Muscle of back (tissue), 11 donors: Measurements from ENCODE around the gene KDM1B. TPM values are rescaled to one million over a fixed set of nuclear protein-coding genes. Genes with fewer than 3 reads are reported as not detected.
"Not testable (repeated sequence)": the region's sequence is repeated elsewhere in the genome, so short reads cannot be mapped to it uniquely, and the experiment has no call there.

Source experiments
- DNase-seq, 3 donors: peaks; one replicate each; pipeline versions ENCODE4 v3.0.0 to v3.0.0-alpha.2; 2013
- polyA plus RNA-seq, 10 donors: library from polyadenylated mRNA; unstranded; fragments of 120-200 nt; gene quantifications; one replicate each; pipeline ENCODE4 v1.2.1, GENCODE V29; 2013; ENCODE audit not compliant: insufficient read length in 10 of 10

The KDM1B gene
- polyA plus RNA-seq, 10 donors = 20.9 to 32.2 (median 26.2) TPM

- DNase-seq = no peak
Observed at GRCh38 chr6:18186540-18187250, 31.5 kb downstream of the KDM1B start.

- no peak for DNase-seq
Observed at GRCh38 chr6:18187701-18188100, 32.5 kb downstream of the KDM1B start.

- DNase-seq = no peak
Observed at GRCh38 chr6:18189196-18189595, 34.0 kb downstream of the KDM1B start.

GRCh38 chr6:18192026-18192425, 36.8 kb downstream of the KDM1B start:
- DNase-seq = no peak

- no peak for DNase-seq
Observed at GRCh38 chr6:18203786-18204185, 48.6 kb downstream of the KDM1B start.

- no peak for DNase-seq
Observed at GRCh38 chr6:18204691-18205090, 49.5 kb downstream of the KDM1B start.

- DNase-seq = no peak
Observed at GRCh38 chr6:18206591-18206990, 51.4 kb downstream of the KDM1B start.

- peak in 1 of 3 donors; percentile 26 for DNase-seq
Observed at GRCh38 chr6:18207438-18207837, 52.2 kb downstream of the KDM1B start.

GRCh38 chr6:18207949-18208348, 52.7 kb downstream of the KDM1B start:
- DNase-seq = no peak

GRCh38 chr6:18208778-18209177, 53.6 kb downstream of the KDM1B start:
- DNase-seq = not testable (repeated sequence)

GRCh38 chr6:18209539-18210197, 54.4 kb downstream of the KDM1B start:
- DNase-seq = no peak

GRCh38 chr6:18210707-18211106, 55.5 kb downstream of the KDM1B start:
- DNase-seq = no peak

GRCh38 chr6:18211338-18211737, 56.1 kb downstream of the KDM1B start:
- no peak for DNase-seq

GRCh38 chr6:18212231-18212630, 57.0 kb downstream of the KDM1B start:
- DNase-seq = no peak

- DNase-seq = no peak
Observed at GRCh38 chr6:18213439-18213838, 58.2 kb downstream of the KDM1B start.

GRCh38 chr6:18214003-18214402, 58.8 kb downstream of the KDM1B start:
- no peak for DNase-seq

- no peak for DNase-seq
Observed at GRCh38 chr6:18215436-18215835, 60.2 kb downstream of the KDM1B start.

GRCh38 chr6:18216411-18216810, 61.2 kb downstream of the KDM1B start:
- peak in 1 of 3 donors; percentile 50 for DNase-seq

- no peak for DNase-seq
Observed at GRCh38 chr6:18218233-18218632, 63.0 kb downstream of the KDM1B start.

GRCh38 chr6:18219591-18219990, 64.4 kb downstream of the KDM1B start:
- no peak for DNase-seq

GRCh38 chr6:18221288-18221615, 66.0 kb downstream of the KDM1B start:
- DNase-seq = no peak

GRCh38 chr6:18226451-18227105, 71.4 kb downstream of the KDM1B start:
- peak in 2 of 3 donors; percentile 22 to 79 for DNase-seq

- not testable (repeated sequence) for DNase-seq
Observed at GRCh38 chr6:18227166-18227565, 71.9 kb downstream of the KDM1B start.
